Measurements from ENCODE around the gene KLK15.

GRCh38 chr19:50779504-50780457 is 53.6 kb downstream of the KLK15 start:
- no peak for TF ChIP-seq EZH2 (IDR thresholded peaks at IDR 0.05; ENCODE audit: insufficient read depth, low read length)
- TF ChIP-seq CTCF (IDR thresholded peaks at IDR 0.05; ENCODE audit: insufficient read depth, low read depth, low read length) = no peak

All from astrocyte (in vitro differentiated cells and primary cell).